Measurements from ENCODE around the gene CELSR1.

CELSR1 gene

GRCh38 chr22:46551996-46552395 lies 14.6 kb upstream of the CELSR1 start:
- 0 out of 2 replicates have a peak overlapping the region, but pooled peaks have one; percentile 9 for H3K27ac ChIP-seq
- ChIA-PET POLR2A (ENCODE audit: low non-redundant PET) (no interaction called here), CTCF (interaction anchor here (1.0 kb wide), 1 partner anchor 10 kb away, joined by 3 read pairs; no protein-coding TSS in a partner anchor)
- DNase-seq (ENCODE audit: low spot score): no peak
- TF ChIP-seq, protein P1, sequence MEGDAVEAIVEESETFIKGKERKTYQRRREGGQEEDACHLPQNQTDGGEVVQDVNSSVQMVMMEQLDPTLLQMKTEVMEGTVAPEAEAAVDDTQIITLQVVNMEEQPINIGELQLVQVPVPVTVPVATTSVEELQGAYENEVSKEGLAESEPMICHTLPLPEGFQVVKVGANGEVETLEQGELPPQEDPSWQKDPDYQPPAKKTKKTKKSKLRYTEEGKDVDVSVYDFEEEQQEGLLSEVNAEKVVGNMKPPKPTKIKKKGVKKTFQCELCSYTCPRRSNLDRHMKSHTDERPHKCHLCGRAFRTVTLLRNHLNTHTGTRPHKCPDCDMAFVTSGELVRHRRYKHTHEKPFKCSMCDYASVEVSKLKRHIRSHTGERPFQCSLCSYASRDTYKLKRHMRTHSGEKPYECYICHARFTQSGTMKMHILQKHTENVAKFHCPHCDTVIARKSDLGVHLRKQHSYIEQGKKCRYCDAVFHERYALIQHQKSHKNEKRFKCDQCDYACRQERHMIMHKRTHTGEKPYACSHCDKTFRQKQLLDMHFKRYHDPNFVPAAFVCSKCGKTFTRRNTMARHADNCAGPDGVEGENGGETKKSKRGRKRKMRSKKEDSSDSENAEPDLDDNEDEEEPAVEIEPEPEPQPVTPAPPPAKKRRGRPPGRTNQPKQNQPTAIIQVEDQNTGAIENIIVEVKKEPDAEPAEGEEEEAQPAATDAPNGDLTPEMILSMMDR (conservative IDR thresholded peaks at IDR 0.05; ENCODE audit: low read depth): no peak

GRCh38 chr22:46551321-46551720 lies 13.9 kb upstream of the CELSR1 start:
- TF ChIP-seq, protein P1 (conservative IDR thresholded peaks at IDR 0.05; ENCODE audit: low read depth): no peak
- DNase-seq (ENCODE audit: low spot score): no peak
- 0 out of 2 replicates have a peak overlapping the region, but pooled peaks have one; percentile 9 for H3K27ac ChIP-seq
- CTCF ChIA-PET: interaction anchor here (1.0 kb wide), 1 partner anchor 9 kb away, joined by 3 read pairs; no protein-coding TSS in a partner anchor
- POLR2A ChIA-PET (ENCODE audit: low non-redundant PET): no interaction called here

- no peak for DNase-seq (ENCODE audit: low spot score)
- TF ChIP-seq, protein P1 (conservative IDR thresholded peaks at IDR 0.05; ENCODE audit: low read depth): no peak
- ChIA-PET POLR2A (ENCODE audit: low non-redundant PET) (no interaction called here), CTCF (no interaction called here)
- H3K27ac ChIP-seq: peak overlapping the region; percentile 98
Measured at GRCh38 chr22:46549971-46550641, 12.7 kb upstream of the CELSR1 start.

DNA sequence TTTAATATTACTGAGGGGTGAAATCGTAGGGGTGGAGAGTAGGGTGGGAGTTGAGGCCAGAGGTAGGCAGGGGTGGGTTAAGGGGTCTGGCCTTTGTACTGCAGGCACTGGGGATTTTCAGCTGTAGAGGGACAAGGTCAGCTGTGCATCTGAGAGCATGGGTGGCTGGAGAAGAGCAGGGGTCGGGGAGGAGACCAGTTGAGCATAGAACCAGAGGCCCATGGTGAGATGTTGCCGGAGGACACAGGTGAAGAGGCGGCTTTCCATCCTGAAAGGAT lies 12.1 kb upstream of the CELSR1 start:
- DNase-seq (ENCODE audit: low spot score): no peak
- H3K27ac ChIP-seq: peak overlapping the region; percentile 98
- ChIA-PET POLR2A (ENCODE audit: low non-redundant PET) (no interaction called here), CTCF (interaction anchor here (0.5 kb wide), 1 partner anchor 184 kb away, joined by 4 read pairs; no protein-coding TSS in a partner anchor)
- TF ChIP-seq, protein P1 (conservative IDR thresholded peaks at IDR 0.05; ENCODE audit: low read depth): no peak

DNA sequence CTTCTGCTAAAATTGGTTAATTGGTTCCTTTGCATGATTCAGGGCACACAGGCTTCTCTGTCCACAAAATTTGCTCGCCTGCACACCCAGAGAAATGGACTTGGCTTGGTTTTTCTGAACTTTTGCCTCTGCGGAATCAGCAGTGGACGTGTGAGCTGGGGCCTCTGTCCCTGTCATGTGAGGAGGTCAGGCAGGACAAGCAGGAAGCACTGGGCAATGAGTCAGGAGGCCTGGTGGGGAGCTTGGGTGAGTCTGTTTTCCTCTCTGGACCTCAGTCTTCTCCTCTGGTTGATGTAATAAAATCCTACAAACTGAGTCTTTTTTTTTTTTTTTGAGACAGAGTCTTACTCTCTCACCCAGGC lies 10.4 kb upstream of the CELSR1 start:
- DNase-seq (ENCODE audit: low spot score): no peak
- CTCF ChIA-PET: interaction anchor here (0.5 to 0.9 kb wide), 6 partner anchors 16 to 422 kb away, joined by 3 to 9 read pairs (median 4); no protein-coding TSS in a partner anchor
- POLR2A ChIA-PET (ENCODE audit: low non-redundant PET): interaction anchor here (0.5 to 1.3 kb wide), 4 partner anchors 9 to 16 kb away, joined by 3 to 4 read pairs (median 4); no protein-coding TSS in a partner anchor
- TF ChIP-seq, protein P1 (conservative IDR thresholded peaks at IDR 0.05; ENCODE audit: low read depth): no peak
- H3K27ac ChIP-seq: peak overlapping the region; percentile 98

DNA sequence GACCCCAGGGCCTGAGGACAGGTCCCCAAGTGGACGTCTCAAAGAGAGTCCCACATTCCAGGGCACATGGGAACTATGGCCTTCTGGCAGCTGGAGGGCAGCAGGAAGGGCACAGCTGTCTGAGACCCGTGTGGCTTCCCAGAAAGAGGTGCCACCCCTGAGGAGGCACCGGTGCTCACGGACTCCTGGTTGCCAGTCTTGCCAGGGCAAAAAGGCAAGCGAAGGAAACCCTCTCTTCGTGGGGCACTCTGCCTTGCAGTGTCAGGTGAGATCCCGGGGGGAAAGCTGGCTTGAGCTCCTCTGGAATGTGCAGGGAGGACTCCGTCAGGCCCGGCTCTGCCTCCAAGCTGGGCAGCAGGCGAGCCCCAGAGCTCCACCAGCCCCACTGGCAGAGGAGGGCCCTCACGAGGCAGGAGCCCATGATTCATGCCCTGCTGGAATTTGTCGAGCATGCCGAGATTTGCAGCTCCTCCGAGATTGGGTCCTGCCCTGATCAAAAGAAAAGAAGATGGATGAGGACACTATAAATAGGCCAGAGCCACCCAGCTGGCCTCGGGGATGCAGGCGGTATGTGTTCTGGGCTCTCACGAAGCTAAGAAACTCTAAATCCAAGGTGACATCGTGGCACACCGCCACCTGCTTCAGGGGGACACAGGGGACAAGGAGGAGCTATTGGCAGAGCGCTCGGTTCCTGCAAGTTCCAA lies 9.9 kb upstream of the CELSR1 start:
- CTCF ChIA-PET: interaction anchor here (0.5 to 0.9 kb wide), 6 partner anchors 16 to 422 kb away, joined by 3 to 9 read pairs (median 4); no protein-coding TSS in a partner anchor
- peak overlapping the region; percentile 98 for H3K27ac ChIP-seq
- TF ChIP-seq, protein P1 (conservative IDR thresholded peaks at IDR 0.05; ENCODE audit: low read depth): no peak
- POLR2A ChIA-PET (ENCODE audit: low non-redundant PET): interaction anchor here (0.6 to 1.3 kb wide), 3 partner anchors 9 to 14 kb away, joined by 4 read pairs; no protein-coding TSS in a partner anchor
- DNase-seq (ENCODE audit: low spot score): peak; percentile 77
